Measurements from ENCODE around the gene WWOX. TPM values are rescaled to one million over a fixed set of nuclear protein-coding genes. Genes with fewer than 3 reads are reported as not detected.

WWOX gene
- total RNA-seq, 3 donors from 2014 or later (not counting 1 experiment from before 2014, with no cell fraction given), result 21.0 to 29.8 (median 27.0) TPM

- Mint-ChIP-seq H3K4me3 (no peak overlapping the region), H3K36me3 (no peaks in the 10 kb centered on the region), H3K9me3 (no peaks in the 10 kb centered on the region), H3K27ac (no peak overlapping the region), H3K4me1 (no peaks in the 10 kb centered on the region), H3K27me3 (ENCODE audit: low read depth in 2 of 2) (no peaks in the 10 kb centered on the region)
- Histone ChIP-seq H3K27ac (ENCODE audit: low read length) (no peak overlapping the region), H3K36me3 (ENCODE audit: control insufficient read depth, insufficient read depth, low read length) (no peaks in the 10 kb centered on the region), H3K4me1 (ENCODE audit: control insufficient read depth, insufficient read depth, low read length) (no peaks in the 10 kb centered on the region), H3K27me3 (ENCODE audit: control insufficient read depth, insufficient read depth, low read length) (no peaks in the 10 kb centered on the region), H3K4me3 (ENCODE audit: low read length) (no peak overlapping the region), H3K9me3 (ENCODE audit: control insufficient read depth, insufficient read depth, low read length) (no peaks in the 10 kb centered on the region)
- 85% methylated on average over 3 of the region's 3 CpGs for WGBS (ENCODE audit: insufficient coverage)
- no peak for ATAC-seq
- DNase-seq, result no peak
- intact Hi-C loops (cut with micrococcal nuclease), result no loop called here
- no peak for TF ChIP-seq CTCF (IDR thresholded peaks at IDR 0.05)
These were observed 493.9 kb downstream of the WWOX start for GRCh38 chr16:78593352-78593751.

DNA sequence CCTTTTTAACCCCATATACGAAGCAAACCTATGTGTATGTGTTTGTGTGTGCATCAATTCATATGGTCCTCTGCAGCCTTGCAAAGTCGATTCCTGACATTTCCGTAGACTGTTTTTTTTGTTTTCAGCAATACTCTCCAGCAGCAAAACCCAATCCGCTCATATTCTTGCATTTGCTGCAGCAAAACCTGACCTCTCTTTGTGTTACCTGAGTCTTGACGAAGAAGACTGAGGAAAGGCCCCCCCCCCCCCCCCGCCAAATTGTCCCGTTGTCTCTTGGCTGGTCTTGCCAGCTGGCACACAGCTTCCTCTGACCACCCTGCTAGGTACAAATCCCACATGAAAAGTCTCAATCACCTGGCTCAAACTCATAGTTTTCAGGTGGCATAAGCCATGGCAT, 494.7 kb downstream of the WWOX start:
- intact Hi-C loops (cut with micrococcal nuclease), result no loop called here
- H3K4me3 ChIP-seq (ENCODE audit: low read length), result no peak overlapping the region
- no peaks in the 10 kb centered on the region for H3K4me1 Mint-ChIP-seq
- no peaks in the 10 kb centered on the region for H3K9me3 Mint-ChIP-seq
- no peak overlapping the region for H3K27ac Mint-ChIP-seq
- H3K36me3 Mint-ChIP-seq, result no peaks in the 10 kb centered on the region
- no peak overlapping the region for H3K27ac ChIP-seq (ENCODE audit: low read length)
- no peak overlapping the region for H3K4me3 Mint-ChIP-seq
- H3K27me3 Mint-ChIP-seq (ENCODE audit: low read depth in 2 of 2), result no peaks in the 10 kb centered on the region
- TF ChIP-seq CTCF (IDR thresholded peaks at IDR 0.05), result no peak
- H3K27me3 ChIP-seq (ENCODE audit: control insufficient read depth, insufficient read depth, low read length), result no peaks in the 10 kb centered on the region
- ATAC-seq, result no peak
- H3K4me1 ChIP-seq (ENCODE audit: control insufficient read depth, insufficient read depth, low read length), result no peaks in the 10 kb centered on the region
- no peaks in the 10 kb centered on the region for H3K9me3 ChIP-seq (ENCODE audit: control insufficient read depth, insufficient read depth, low read length)
- DNase-seq, result no peak
- 95% methylated on average over 5 of the region's 7 CpGs for WGBS (ENCODE audit: insufficient coverage)
- H3K36me3 ChIP-seq (ENCODE audit: control insufficient read depth, insufficient read depth, low read length), result no peaks in the 10 kb centered on the region

GRCh38 chr16:78596348-78596995, 497.0 kb downstream of the WWOX start:
- Histone ChIP-seq H3K9me3 (ENCODE audit: control insufficient read depth, insufficient read depth, low read length) (no peaks in the 10 kb centered on the region), H3K4me3 (ENCODE audit: low read length) (no peak overlapping the region), H3K4me1 (ENCODE audit: control insufficient read depth, insufficient read depth, low read length) (no peaks in the 10 kb centered on the region), H3K36me3 (ENCODE audit: control insufficient read depth, insufficient read depth, low read length) (no peaks in the 10 kb centered on the region), H3K27ac (ENCODE audit: low read length) (no peak overlapping the region), H3K27me3 (ENCODE audit: control insufficient read depth, insufficient read depth, low read length) (no peaks in the 10 kb centered on the region)
- Mint-ChIP-seq H3K27me3 (ENCODE audit: low read depth in 2 of 2) (no peaks in the 10 kb centered on the region), H3K4me3 (no peak overlapping the region), H3K36me3 (no peaks in the 10 kb centered on the region), H3K9me3 (no peaks in the 10 kb centered on the region), H3K4me1 (no peaks in the 10 kb centered on the region), H3K27ac (no peak overlapping the region)
- 90% methylated on average over 10 of the region's 10 CpGs for WGBS (ENCODE audit: insufficient coverage)
- no peak for TF ChIP-seq CTCF (IDR thresholded peaks at IDR 0.05)
- no peak for DNase-seq
- ATAC-seq, result no peak
- intact Hi-C loops (cut with micrococcal nuclease), result no loop called here

DNA sequence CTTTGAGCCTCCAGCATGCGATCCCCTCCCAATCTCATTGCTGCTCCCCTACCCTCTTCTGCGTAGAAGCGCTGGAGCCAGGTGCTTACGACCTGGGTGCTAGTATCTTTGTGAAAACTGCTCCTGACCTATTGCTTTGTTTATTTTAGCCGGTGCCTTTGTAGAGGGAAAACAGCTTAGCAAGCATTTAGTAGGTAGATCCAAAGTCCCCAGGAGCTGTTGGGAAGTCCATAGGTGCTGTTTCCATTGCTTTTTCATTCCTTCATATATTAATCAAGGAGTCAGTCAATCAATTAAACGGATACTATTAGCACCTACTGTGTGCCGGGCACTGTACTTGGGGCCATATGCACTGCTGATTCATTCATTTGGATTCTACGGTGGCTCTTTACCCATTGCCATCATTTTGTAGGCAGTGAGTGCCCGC, 497.6 kb downstream of the WWOX start:
- DNase-seq (no peak), ATAC-seq (no peak)
- Mint-ChIP-seq H3K27ac (no peak overlapping the region), H3K36me3 (no peaks in the 10 kb centered on the region), H3K4me3 (no peak overlapping the region), H3K27me3 (ENCODE audit: low read depth in 2 of 2) (no peaks in the 10 kb centered on the region), H3K9me3 (no peaks in the 10 kb centered on the region), H3K4me1 (no peaks in the 10 kb centered on the region)
- no peaks in the 10 kb centered on the region for H3K36me3 ChIP-seq (ENCODE audit: control insufficient read depth, insufficient read depth, low read length)
- no peak for TF ChIP-seq CTCF (IDR thresholded peaks at IDR 0.05)
- intact Hi-C loops (cut with micrococcal nuclease), result no loop called here
- H3K9me3 ChIP-seq (ENCODE audit: control insufficient read depth, insufficient read depth, low read length), result no peaks in the 10 kb centered on the region
- H3K4me1 ChIP-seq (ENCODE audit: control insufficient read depth, insufficient read depth, low read length), result no peaks in the 10 kb centered on the region
- no peaks in the 10 kb centered on the region for H3K27me3 ChIP-seq (ENCODE audit: control insufficient read depth, insufficient read depth, low read length)
- WGBS (ENCODE audit: insufficient coverage), result 96% methylated on average over 9 of the region's 9 CpGs
- H3K27ac ChIP-seq (ENCODE audit: low read length), result no peak overlapping the region
- no peak overlapping the region for H3K4me3 ChIP-seq (ENCODE audit: low read length)

All from natural killer cell (primary cell).